Suprapubic skin (tissue), 4 donors: ENCODE results near the gene TRAK1. TPM values are rescaled to one million over a fixed set of nuclear protein-coding genes. Genes with fewer than 3 reads are reported as not detected.

Experiments
- DNase-seq, 2 donors: peaks; one replicate each; pipeline ENCODE4 v3.0.0-alpha.2; 2019; ENCODE audit warnings: low spot score in 2 of 2
- H3K27ac ChIP-seq: fragments of 200-600 bp; sonication (generic); one replicate; pipeline ENCODE4 v1.5.1; 2019
- H3K27me3 ChIP-seq: fragments of 200-600 bp; sonication (generic); one replicate; pipeline ENCODE4 v1.5.1; 2019
- H3K36me3 ChIP-seq: fragments of 200-600 bp; sonication (generic); one replicate; pipeline ENCODE4 v1.5.1; 2019
- H3K4me1 ChIP-seq: fragments of 200-600 bp; sonication (generic); one replicate; pipeline ENCODE4 v1.5.1; 2019
- H3K4me3 ChIP-seq: fragments of 200-600 bp; sonication (generic); one replicate; pipeline ENCODE4 v1.5.1; 2019; ENCODE audit warnings: mild to moderate bottlenecking
- H3K9me3 ChIP-seq: fragments of 200-600 bp; sonication (generic); one replicate; pipeline ENCODE4 v1.5.1; 2019
- EP300 ChIP-seq: sonication (generic); formaldehyde crosslinking; IDR thresholded peaks from one replicate; pipeline ENCODE4 v1.6.1; 2017; ENCODE audit warnings: antibody characterized with exemption
- POLR2A ChIP-seq, 2 donors: fragments of 450-650 bp; IDR thresholded peaks; one replicate each; pipeline ENCODE4 v1.6.1; 2017; ENCODE audit warnings: antibody characterized with exemption in 2 of 2, mild to moderate bottlenecking in 2 of 2, moderate library complexity in 2 of 2
- POLR2AphosphoS5 ChIP-seq, 3 donors: sonication (generic); formaldehyde crosslinking; IDR thresholded peaks; one replicate each; pipeline ENCODE4 v1.6.1; 2017; ENCODE audit warnings: antibody characterized with exemption in 3 of 3
- WGBS: methylation state at CpG from one replicate; pipeline ENCODE4 v1.1.5; 2018; 5-methylcytosine and 5-hydroxymethylcytosine counted together
- total RNA-seq, 4 donors: library from RNA; depleted of rRNA; stranded (reverse); fragments of >200 nt; gene quantifications; one replicate each; pipeline ENCODE4 v1.1.0, GENCODE V29; 2016
- TF ChIP-seq, protein P1 (sequence below), 2 donors: fragments of 200-600 bp in 1 of 2; fragments of 450-650 bp in 1 of 2; sonication (generic) in 1 of 2; IDR thresholded peaks; one replicate each; pipeline ENCODE4 v1.5.1; 2016 to 2019; ENCODE audit warnings: antibody characterized with exemption in 2 of 2, mild to moderate bottlenecking in 1 of 2, moderate library complexity in 1 of 2

The TRAK1 gene
- total RNA-seq, 4 donors from 2014 or later: 78.3 to 214 (median 86.4) TPM

DNA sequence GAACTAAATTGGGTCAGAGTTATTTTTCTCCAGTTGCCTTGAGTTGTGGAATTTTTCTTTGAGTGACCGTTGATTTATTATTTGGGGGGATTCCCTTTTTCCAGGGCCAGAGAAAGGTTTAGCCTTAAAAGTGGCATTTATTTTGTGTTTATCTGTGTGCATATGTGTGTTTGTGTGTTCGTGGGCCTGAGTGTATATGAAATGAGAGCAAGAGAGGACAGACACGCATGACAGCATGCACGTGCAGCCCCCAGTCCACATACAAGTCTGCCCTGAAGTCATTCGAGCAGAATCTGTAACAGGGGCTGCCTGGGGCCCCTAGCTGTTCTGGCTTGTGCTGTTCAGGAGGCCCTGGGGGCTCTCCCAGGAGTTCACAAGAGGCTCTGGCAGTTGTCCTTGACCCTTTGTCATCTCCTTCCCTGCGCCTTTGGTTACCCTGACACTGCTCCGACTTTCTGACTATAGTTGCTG, 18.3 kb upstream of the TRAK1 start:
- Histone ChIP-seq H3K4me3 (peak overlapping the region; percentile 31), H3K27ac (peak overlapping the region; percentile 62), H3K4me1 (peaks cover 51% of the 10 kb centered on the region), H3K27me3 (no peaks in the 10 kb centered on the region), H3K9me3 (no peaks in the 10 kb centered on the region), H3K36me3 (no peaks in the 10 kb centered on the region)
- TF ChIP-seq, protein P1, sequence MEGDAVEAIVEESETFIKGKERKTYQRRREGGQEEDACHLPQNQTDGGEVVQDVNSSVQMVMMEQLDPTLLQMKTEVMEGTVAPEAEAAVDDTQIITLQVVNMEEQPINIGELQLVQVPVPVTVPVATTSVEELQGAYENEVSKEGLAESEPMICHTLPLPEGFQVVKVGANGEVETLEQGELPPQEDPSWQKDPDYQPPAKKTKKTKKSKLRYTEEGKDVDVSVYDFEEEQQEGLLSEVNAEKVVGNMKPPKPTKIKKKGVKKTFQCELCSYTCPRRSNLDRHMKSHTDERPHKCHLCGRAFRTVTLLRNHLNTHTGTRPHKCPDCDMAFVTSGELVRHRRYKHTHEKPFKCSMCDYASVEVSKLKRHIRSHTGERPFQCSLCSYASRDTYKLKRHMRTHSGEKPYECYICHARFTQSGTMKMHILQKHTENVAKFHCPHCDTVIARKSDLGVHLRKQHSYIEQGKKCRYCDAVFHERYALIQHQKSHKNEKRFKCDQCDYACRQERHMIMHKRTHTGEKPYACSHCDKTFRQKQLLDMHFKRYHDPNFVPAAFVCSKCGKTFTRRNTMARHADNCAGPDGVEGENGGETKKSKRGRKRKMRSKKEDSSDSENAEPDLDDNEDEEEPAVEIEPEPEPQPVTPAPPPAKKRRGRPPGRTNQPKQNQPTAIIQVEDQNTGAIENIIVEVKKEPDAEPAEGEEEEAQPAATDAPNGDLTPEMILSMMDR (IDR thresholded peaks at IDR 0.05): no peak
- TF ChIP-seq POLR2AphosphoS5 (IDR thresholded peaks at IDR 0.05) (no peak), POLR2A (IDR thresholded peaks at IDR 0.05) (no peak), EP300 (no peak)
- no peak for DNase-seq
- WGBS: 58% methylated on average over 7 of the region's 7 CpGs

- peaks cover 45% of the 10 kb centered on the region for H3K4me1 ChIP-seq
- 61% methylated on average over 5 of the region's 5 CpGs for WGBS
- H3K27me3 ChIP-seq: no peaks in the 10 kb centered on the region
- H3K9me3 ChIP-seq: no peaks in the 10 kb centered on the region
- no peak overlapping the region for H3K27ac ChIP-seq
- DNase-seq: no peak
- no peak overlapping the region for H3K4me3 ChIP-seq
- no peaks in the 10 kb centered on the region for H3K36me3 ChIP-seq
- TF ChIP-seq, protein P1 (IDR thresholded peaks at IDR 0.05): no peak
- TF ChIP-seq POLR2A (IDR thresholded peaks at IDR 0.05) (no peak), POLR2AphosphoS5 (IDR thresholded peaks at IDR 0.05) (no peak), EP300 (no peak)
Observed at GRCh38 chr3:42077785-42078184, 13.4 kb upstream of the TRAK1 start.

- Histone ChIP-seq H3K9me3 (no peaks in the 10 kb centered on the region), H3K36me3 (no peaks in the 10 kb centered on the region), H3K27me3 (no peaks in the 10 kb centered on the region), H3K4me1 (peaks cover 44% of the 10 kb centered on the region), H3K27ac (no peak overlapping the region), H3K4me3 (no peak overlapping the region)
- 90% methylated on average over 3 of the region's 3 CpGs for WGBS
- DNase-seq: no peak
- TF ChIP-seq, protein P1 (IDR thresholded peaks at IDR 0.05): no peak
- TF ChIP-seq POLR2AphosphoS5 (IDR thresholded peaks at IDR 0.05) (no peak), EP300 (no peak), POLR2A (IDR thresholded peaks at IDR 0.05) (no peak)
Observed at GRCh38 chr3:42078677-42079076, 12.5 kb upstream of the TRAK1 start.

GRCh38 chr3:42079701-42080452, 11.3 kb upstream of the TRAK1 start:
- Histone ChIP-seq H3K27me3 (no peaks in the 10 kb centered on the region), H3K36me3 (no peaks in the 10 kb centered on the region), H3K4me1 (peaks cover 45% of the 10 kb centered on the region), H3K4me3 (no peak overlapping the region), H3K9me3 (no peaks in the 10 kb centered on the region), H3K27ac (peak overlapping the region; percentile 90)
- WGBS: 61% methylated on average over 13 of the region's 13 CpGs
- TF ChIP-seq POLR2A (IDR thresholded peaks at IDR 0.05) (no peak), POLR2AphosphoS5 (IDR thresholded peaks at IDR 0.05) (no peak), EP300 (no peak)
- TF ChIP-seq, protein P1 (IDR thresholded peaks at IDR 0.05): no peak
- no peak for DNase-seq

GRCh38 chr3:42080453-42080872, 10.7 kb upstream of the TRAK1 start:
- Histone ChIP-seq H3K4me1 (peaks cover 51% of the 10 kb centered on the region), H3K27me3 (no peaks in the 10 kb centered on the region), H3K27ac (peak overlapping the region; percentile 90), H3K36me3 (no peaks in the 10 kb centered on the region), H3K9me3 (no peaks in the 10 kb centered on the region), H3K4me3 (no peak overlapping the region)
- WGBS: 48% methylated on average over 1 of the region's 1 CpG
- DNase-seq: no peak
- TF ChIP-seq EP300 (peak; percentile 27), POLR2A (IDR thresholded peaks at IDR 0.05) (no peak), POLR2AphosphoS5 (IDR thresholded peaks at IDR 0.05) (peak in 1 of 3 donors; percentile 14)
- TF ChIP-seq, protein P1 (IDR thresholded peaks at IDR 0.05): no peak
